Measurements from ENCODE around the gene VSIG10.
A peak's percentile ranks its signal among the peaks of the same experiment; 100 is the strongest.

VSIG10 gene

DNA sequence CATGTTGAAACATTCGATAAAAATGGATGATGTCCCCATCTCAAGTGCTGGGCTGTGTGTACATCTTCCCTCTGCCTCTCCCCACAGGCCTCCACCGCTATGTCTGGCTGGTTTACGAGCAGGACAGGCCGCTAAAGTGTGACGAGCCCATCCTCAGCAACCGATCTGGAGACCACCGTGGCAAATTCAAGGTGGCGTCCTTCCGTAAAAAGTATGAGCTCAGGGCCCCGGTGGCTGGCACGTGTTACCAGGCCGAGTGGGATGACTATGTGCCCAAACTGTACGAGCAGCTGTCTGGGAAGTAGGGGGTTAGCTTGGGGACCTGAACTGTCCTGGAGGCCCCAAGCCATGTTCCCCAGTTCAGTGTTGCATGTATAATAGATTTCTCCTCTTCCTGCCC lies 40.7 kb upstream of the VSIG10 start:
- Histone ChIP-seq H3K36me3 (ENCODE audit: low read length) (no peaks in the 10 kb centered on the region), H3K27me3 (ENCODE audit: low read length) (no peaks in the 10 kb centered on the region)

DNA sequence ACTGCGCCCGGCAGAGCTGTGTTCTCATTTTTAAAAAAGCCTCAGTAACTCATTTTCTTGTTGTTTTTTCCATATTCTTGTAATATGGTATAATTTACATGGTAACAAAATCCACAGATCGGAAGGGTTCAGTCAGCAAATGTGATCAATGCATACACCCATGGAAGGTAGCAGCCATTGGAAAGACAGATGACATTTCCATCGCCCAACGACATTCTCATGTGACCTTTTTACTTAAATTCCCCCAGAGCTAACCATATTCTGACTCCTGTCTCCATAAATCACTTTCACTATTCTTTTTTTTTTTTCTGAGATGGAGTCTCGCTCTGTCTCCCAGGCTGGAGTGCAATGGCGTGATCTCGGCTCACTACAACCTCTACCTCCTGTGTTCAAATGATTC lies 37.0 kb upstream of the VSIG10 start:
- H3K9ac ChIP-seq (ENCODE audit: low read length): no peak overlapping the region
- H3K9me2 ChIP-seq (replicated peaks; ENCODE audit: insufficient read depth, low read length): no peaks in the 10 kb centered on the region
- no peaks in the 10 kb centered on the region for H3K27me3 ChIP-seq (ENCODE audit: low read length)
- H3K4me2 ChIP-seq (ENCODE audit: low read depth, low read length, poor library complexity, severe bottlenecking): no peak overlapping the region
- H3K9me3 ChIP-seq (ENCODE audit: insufficient read depth, low read length): no peaks in the 10 kb centered on the region
- H3K36me3 ChIP-seq (ENCODE audit: low read length): no peaks in the 10 kb centered on the region
- no peak overlapping the region for H2AFZ ChIP-seq (ENCODE audit: low read depth, low read length, severe bottlenecking)
- H3K4me3 ChIP-seq (ENCODE audit: insufficient read depth, low read length, poor library complexity, severe bottlenecking): no peak overlapping the region
- no peaks in the 10 kb centered on the region for H3F3A ChIP-seq (ENCODE audit: insufficient read depth)
- H3K79me2 ChIP-seq (ENCODE audit: insufficient read depth, low read length): peaks cover 20% of the 10 kb centered on the region
- H3K27ac ChIP-seq (ENCODE audit: low read depth, low read length): no peak overlapping the region
- H4K20me1 ChIP-seq (ENCODE audit: low read depth, low read length): no peaks in the 10 kb centered on the region
- no peak for TF ChIP-seq EZH2phosphoT487 (conservative IDR thresholded peaks at IDR 0.05; ENCODE audit: low read length)
- no peak for TF ChIP-seq CTCF (IDR thresholded peaks at IDR 0.05; ENCODE audit: insufficient read depth, low read length, poor library complexity, severe bottlenecking)

More for the DNA sequence above, 40.7 kb upstream of the VSIG10 start:
- Histone ChIP-seq H3K4me2 (ENCODE audit: low read depth, low read length, poor library complexity, severe bottlenecking) (no peak overlapping the region), H3F3A (ENCODE audit: insufficient read depth) (0 out of 2 replicates have a peak, but pooled peaks cover 4% of the 10 kb centered on the region), H4K20me1 (ENCODE audit: low read depth, low read length) (no peaks in the 10 kb centered on the region), H3K27ac (ENCODE audit: low read depth, low read length) (no peak overlapping the region), H3K9me3 (ENCODE audit: insufficient read depth, low read length) (no peaks in the 10 kb centered on the region), H3K9me2 (replicated peaks; ENCODE audit: insufficient read depth, low read length) (no peaks in the 10 kb centered on the region), H2AFZ (ENCODE audit: low read depth, low read length, severe bottlenecking) (no peak overlapping the region), H3K79me2 (ENCODE audit: insufficient read depth, low read length) (no peaks in the 10 kb centered on the region), H3K9ac (ENCODE audit: low read length) (no peak overlapping the region), H3K4me3 (ENCODE audit: insufficient read depth, low read length, poor library complexity, severe bottlenecking) (no peak overlapping the region)
- TF ChIP-seq EZH2phosphoT487 (conservative IDR thresholded peaks at IDR 0.05; ENCODE audit: low read length): no peak
- no peak for TF ChIP-seq CTCF (IDR thresholded peaks at IDR 0.05; ENCODE audit: insufficient read depth, low read length, poor library complexity, severe bottlenecking)

DNA sequence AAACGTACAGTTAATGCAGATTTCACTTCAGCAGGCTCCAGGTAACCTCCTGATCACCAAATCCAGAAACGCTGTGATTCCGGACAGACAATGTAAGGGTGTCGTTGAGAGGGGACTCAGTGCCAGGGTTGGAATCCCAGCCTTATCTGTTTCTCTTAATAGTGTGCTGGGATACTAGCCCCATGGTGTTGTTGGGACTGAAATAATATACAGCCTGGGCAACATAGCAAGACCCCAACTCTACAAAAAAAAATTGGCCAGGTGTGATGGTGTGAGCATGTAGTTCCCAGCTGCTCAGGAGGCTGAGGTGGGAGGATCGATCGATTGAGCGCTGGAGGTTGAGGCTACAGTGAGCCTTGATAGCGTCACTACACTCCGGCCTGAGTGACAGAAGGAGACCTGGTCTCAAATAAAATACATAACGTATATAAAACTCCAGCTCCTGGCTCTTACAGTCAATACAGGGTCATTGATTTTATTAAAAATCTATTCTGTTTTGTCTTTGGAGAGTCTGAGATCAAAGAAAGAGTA lies 33.4 kb upstream of the VSIG10 start:
- no peaks in the 10 kb centered on the region for H3K9me3 ChIP-seq (ENCODE audit: insufficient read depth, low read length)
- H3F3A ChIP-seq (ENCODE audit: insufficient read depth): 0 out of 2 replicates have a peak, but pooled peaks cover 3% of the 10 kb centered on the region
- no peaks in the 10 kb centered on the region for H3K36me3 ChIP-seq (ENCODE audit: low read length)
- H3K4me3 ChIP-seq (ENCODE audit: insufficient read depth, low read length, poor library complexity, severe bottlenecking): peak overlapping the region; percentile 72
- H3K27ac ChIP-seq (ENCODE audit: low read depth, low read length): peak overlapping the region; percentile 20; the same call in 1 of the 2 replicates
- H4K20me1 ChIP-seq (ENCODE audit: low read depth, low read length): no peaks in the 10 kb centered on the region
- H3K79me2 ChIP-seq (ENCODE audit: insufficient read depth, low read length): peaks cover 20% of the 10 kb centered on the region
- H3K9ac ChIP-seq (ENCODE audit: low read length): peak overlapping the region; percentile 94
- H2AFZ ChIP-seq (ENCODE audit: low read depth, low read length, severe bottlenecking): no peak overlapping the region
- peak overlapping the region; percentile 65 for H3K4me2 ChIP-seq (ENCODE audit: low read depth, low read length, poor library complexity, severe bottlenecking)
- TF ChIP-seq CTCF (IDR thresholded peaks at IDR 0.05; ENCODE audit: insufficient read depth, low read length, poor library complexity, severe bottlenecking) (no peak), EZH2phosphoT487 (conservative IDR thresholded peaks at IDR 0.05; ENCODE audit: low read length) (no peak)
- no peaks in the 10 kb centered on the region for H3K27me3 ChIP-seq (ENCODE audit: low read length)
- H3K9me2 ChIP-seq (replicated peaks; ENCODE audit: insufficient read depth, low read length): no peaks in the 10 kb centered on the region
